Measurements from ENCODE around the gene RGS13.

GRCh38 chr1:192709544-192709943, 73.6 kb downstream of the RGS13 start:
- TF ChIP-seq CTCF (IDR thresholded peaks at IDR 0.05) (no peak), POLR2A (IDR thresholded peaks at IDR 0.05) (no peak)
